ENCODE measurements around the gene SPINT4. TPM values are rescaled to one million over a fixed set of nuclear protein-coding genes. Genes with fewer than 3 reads are reported as not detected.
"Not testable (repeated sequence)": the region's sequence is repeated elsewhere in the genome, so short reads cannot be mapped to it uniquely, and the experiment has no call there.

The SPINT4 gene
- total RNA-seq (2014; rRNA removed; shearing (Covaris generic)) = not detected in 2 replicates

GRCh38 chr20:45722047-45722446 is at the start of gene SPINT4:
Gene SPINT4 (plus strand): TSS chr20:45722347. CDS start chr20:45722368, 21 bp downstream.
- no peak for DNase-seq (ENCODE audit: low spot score)

GRCh38 chr20:45672765-45673164 is 49.4 kb upstream of the SPINT4 start:
- no peak for DNase-seq (ENCODE audit: low spot score)

GRCh38 chr20:45679650-45680049 is 42.5 kb upstream of the SPINT4 start:
- DNase-seq (ENCODE audit: low spot score) = no peak

GRCh38 chr20:45685896-45686295 is 36.3 kb upstream of the SPINT4 start:
- DNase-seq (ENCODE audit: low spot score) = no peak

- DNase-seq (ENCODE audit: low spot score) = not testable (repeated sequence)
These were observed 28.8 kb upstream of the SPINT4 start for GRCh38 chr20:45693346-45693745.

GRCh38 chr20:45695496-45695895 is 26.7 kb upstream of the SPINT4 start:
- no peak for DNase-seq (ENCODE audit: low spot score)

- DNase-seq (ENCODE audit: low spot score) = no peak
These were observed 21.0 kb upstream of the SPINT4 start for GRCh38 chr20:45701104-45701503.

- DNase-seq (ENCODE audit: low spot score) = no peak
These were observed 20.3 kb upstream of the SPINT4 start, which contains the start of gene WFDC13 for GRCh38 chr20:45701873-45702272. Gene WFDC13 (plus strand): TSS chr20:45702038. CDS start chr20:45702124, 86 bp downstream.

GRCh38 chr20:45704969-45705637 is 17.0 kb upstream of the SPINT4 start, which contains the start of gene WFDC10B:
Gene WFDC10B (minus strand): TSS chr20:45705019. CDS start chr20:45685992, 19,027 bp downstream.
- no peak for DNase-seq (ENCODE audit: low spot score)

- not testable (repeated sequence) for DNase-seq (ENCODE audit: low spot score)
These were observed 5.9 kb upstream of the SPINT4 start for GRCh38 chr20:45716141-45716688.

- DNase-seq (ENCODE audit: low spot score) = no peak
These were observed 3.0 kb downstream of the SPINT4 start for GRCh38 chr20:45725134-45725533.

GRCh38 chr20:45727044-45727443 is 4.9 kb downstream of the SPINT4 start:
- DNase-seq (ENCODE audit: low spot score) = no peak

GRCh38 chr20:45732199-45732598 is 10.1 kb downstream of the SPINT4 start:
- DNase-seq (ENCODE audit: low spot score) = no peak

GRCh38 chr20:45735552-45735951 is 13.4 kb downstream of the SPINT4 start:
- DNase-seq (ENCODE audit: low spot score) = no peak

GRCh38 chr20:45735988-45736387 is 13.8 kb downstream of the SPINT4 start:
- DNase-seq (ENCODE audit: low spot score) = no peak

- no peak for DNase-seq (ENCODE audit: low spot score)
These were observed 20.4 kb downstream of the SPINT4 start for GRCh38 chr20:45742596-45742995.

- no peak for DNase-seq (ENCODE audit: low spot score)
These were observed 22.9 kb downstream of the SPINT4 start for GRCh38 chr20:45745015-45745414.

GRCh38 chr20:45751721-45752120 is 29.6 kb downstream of the SPINT4 start:
- DNase-seq (ENCODE audit: low spot score) = no peak

- peak; percentile 11 for DNase-seq (ENCODE audit: low spot score)
These were observed 30.6 kb downstream of the SPINT4 start for GRCh38 chr20:45752746-45753145.

- DNase-seq (ENCODE audit: low spot score) = no peak
These were observed 35.9 kb downstream of the SPINT4 start for GRCh38 chr20:45758096-45758495.

- not testable (repeated sequence) for DNase-seq (ENCODE audit: low spot score)
These were observed 37.8 kb downstream of the SPINT4 start for GRCh38 chr20:45759921-45760320.

- not testable (repeated sequence) for DNase-seq (ENCODE audit: low spot score)
These were observed 39.8 kb downstream of the SPINT4 start for GRCh38 chr20:45761966-45762365.

GRCh38 chr20:45764618-45765282 is 42.6 kb downstream of the SPINT4 start:
- DNase-seq (ENCODE audit: low spot score) = not testable (repeated sequence)

Measured in H4 (cell line).